HG02870 (cell line): ENCODE results near the gene WDFY2.

Source experiments
- ATAC-seq: cut with Tn5 transposase; IDR thresholded peaks from one replicate; pipeline ENCODE4 v1.9.1; 2021; ENCODE audit warnings: mild to moderate bottlenecking, moderate library complexity; ENCODE audit not compliant: unreplicated experiment

Gene WDFY2

GRCh38 chr13:51763486-51763885, 179.2 kb downstream of the WDFY2 start:
- ATAC-seq, result no peak

DNA sequence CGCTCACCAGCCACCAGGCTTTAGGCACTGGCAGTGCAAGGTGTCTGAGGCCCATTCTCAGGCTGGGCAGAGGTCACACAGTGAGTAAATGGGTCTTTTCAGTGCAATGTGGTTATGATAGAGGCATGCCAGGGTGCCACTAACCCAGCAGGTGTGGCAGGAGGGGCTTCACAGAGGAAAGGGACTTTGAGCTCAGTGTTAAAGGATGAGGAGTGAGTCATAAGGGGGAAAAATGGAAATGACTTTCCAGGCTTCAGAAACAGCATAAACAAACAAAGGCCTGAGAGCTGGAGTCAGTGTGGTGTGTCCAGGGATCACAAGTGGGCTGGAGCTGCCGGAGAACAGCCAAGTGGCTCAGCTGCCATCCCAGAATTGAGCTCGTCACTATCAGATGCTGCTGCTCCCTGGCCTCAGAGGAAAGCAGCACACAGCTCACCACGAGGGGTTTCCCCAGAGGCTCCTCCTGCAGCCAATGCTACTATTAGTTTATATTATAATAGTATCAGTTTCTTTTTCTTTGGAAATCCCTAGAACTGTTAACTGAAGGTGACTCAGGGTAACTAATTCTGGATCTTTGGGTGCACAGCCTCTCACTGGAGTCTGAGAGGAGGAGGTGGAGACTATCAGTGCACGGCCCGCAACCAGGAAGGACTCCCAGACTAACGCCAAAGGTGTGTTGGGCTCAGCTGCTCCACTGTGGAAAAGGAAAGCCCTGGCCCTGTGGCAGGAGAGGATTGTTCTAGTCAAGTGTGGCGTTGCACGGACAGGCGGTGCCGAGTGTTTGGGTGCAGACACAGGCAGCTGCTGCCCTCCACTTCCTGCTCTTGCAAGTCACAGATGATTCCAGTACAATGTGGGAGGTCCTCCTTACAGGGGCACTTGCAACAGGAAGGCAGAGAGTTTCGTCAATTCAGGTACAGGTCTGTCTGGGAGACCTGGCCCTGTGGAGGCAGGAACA, 180.2 kb downstream of the WDFY2 start:
- ATAC-seq, result peak; percentile 86

DNA sequence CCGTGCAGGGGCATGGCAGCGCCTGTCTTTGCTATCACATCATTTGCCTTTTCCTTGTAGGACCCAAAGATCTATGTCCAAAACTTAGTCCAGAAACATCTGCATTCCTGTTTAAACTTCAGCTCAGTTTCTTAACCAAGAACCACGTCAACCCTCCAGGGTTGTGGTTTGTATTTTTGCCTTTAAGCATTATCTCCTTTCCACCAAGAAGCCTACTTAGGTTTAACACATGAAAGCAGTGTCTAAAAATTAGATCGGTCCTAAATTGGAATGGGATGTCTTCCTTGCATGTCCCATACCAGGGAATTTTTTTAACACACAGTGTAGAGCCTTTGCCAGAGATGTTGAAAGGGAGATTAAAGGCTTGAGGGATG, 180.9 kb downstream of the WDFY2 start:
- ATAC-seq, result no peak

DNA sequence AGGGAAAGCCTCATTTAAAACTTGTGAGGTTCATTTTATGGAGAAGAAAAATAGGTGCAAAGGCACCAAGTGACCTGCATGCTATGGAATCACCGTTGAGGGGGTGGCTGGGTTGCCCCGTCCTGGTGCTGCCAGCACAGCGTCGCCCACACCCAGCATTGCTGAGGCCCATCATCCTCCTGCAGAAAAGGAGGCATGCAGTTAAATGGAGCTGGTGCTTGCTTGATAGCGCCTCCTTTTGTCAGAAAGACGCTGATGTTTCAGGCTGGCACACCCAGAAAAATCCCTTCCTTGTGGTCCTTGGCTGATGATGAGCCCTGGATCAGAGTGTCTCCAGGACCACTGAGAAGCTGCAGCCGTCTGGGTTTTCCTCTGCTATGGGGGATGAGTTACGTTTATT, 182.8 kb downstream of the WDFY2 start:
- ATAC-seq, result no peak

DNA sequence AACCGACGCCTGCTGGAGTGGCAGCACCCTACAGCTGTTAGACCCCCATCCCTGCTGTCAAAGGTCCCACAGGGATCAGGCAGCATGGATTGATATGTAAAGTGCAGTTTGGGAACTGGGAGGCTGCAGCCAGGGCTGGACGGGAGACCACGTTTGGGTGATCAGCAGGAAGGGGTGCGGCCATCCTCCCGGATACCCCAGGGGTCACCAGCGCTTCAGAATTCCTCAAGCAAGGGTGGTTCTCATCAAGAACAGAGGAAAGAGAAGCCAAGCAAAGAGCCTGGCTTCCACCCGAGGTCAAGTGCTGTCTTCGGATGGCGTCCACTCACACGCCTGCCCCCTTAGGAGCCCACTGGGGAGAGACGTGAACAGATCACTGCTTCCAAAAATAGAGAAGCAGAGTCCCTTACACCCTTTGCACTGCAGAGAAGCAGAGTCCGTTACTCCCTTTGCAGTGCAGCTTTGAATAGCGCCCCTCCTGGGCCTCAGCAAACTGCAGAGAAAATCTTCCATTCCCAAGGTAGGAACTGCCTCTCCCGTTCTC, 184.2 kb downstream of the WDFY2 start:
- ATAC-seq, result no peak

GRCh38 chr13:51768976-51769375, 184.7 kb downstream of the WDFY2 start:
- no peak for ATAC-seq

DNA sequence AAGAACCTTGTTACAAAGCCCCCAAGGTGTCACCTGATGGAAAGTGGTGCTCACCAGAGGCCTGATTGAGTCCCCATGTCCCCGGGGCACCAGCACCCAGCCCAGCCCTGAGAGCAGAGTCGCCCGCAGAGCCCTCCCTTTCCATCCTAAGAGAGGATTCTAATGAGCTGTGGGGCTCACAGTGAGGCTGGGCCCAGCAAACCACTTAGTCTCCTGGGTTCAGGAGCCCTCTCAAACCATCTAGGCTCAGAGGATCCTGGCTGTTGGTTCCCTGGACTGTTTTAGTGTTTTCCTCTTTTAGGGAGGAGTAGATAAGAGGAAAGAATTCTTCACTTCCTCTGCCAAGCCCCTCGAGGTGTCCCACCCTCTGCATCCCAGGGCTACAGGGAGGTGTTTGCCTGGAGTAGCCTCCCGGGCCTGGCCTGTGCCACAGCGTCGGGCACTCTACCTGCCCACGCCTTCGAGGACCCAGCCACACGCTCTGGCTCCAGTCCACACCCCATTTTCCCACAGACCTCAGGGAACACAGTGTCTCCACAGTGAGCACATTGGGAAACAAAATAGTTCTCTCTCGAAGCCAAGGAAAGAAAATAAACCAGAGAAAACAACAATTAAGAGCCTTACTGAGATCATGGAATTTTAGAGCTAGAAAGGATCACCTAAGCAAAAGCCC, 185.3 kb downstream of the WDFY2 start:
- ATAC-seq, result no peak

DNA sequence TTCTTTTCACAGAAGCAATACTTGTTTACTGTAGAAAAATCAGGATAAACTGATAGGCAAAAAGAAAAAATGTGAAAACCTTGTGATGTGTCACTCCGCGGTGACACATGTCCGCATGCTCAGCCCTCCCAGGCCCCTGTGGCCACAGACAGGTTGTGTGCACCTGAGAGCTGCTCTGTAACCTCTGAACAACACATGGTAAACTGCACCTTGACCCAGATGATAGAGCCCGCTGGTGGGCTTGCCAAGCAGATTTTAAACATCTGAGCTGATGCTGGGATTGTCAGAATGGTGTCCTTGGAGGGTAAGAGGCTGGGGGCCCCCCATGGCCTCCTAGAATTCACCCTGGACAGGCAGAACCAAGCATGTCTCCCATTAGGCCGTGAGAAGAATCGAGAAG, 185.9 kb downstream of the WDFY2 start:
- ATAC-seq, result no peak

GRCh38 chr13:51770681-51771417, 186.6 kb downstream of the WDFY2 start:
- ATAC-seq, result peak; percentile 98

DNA sequence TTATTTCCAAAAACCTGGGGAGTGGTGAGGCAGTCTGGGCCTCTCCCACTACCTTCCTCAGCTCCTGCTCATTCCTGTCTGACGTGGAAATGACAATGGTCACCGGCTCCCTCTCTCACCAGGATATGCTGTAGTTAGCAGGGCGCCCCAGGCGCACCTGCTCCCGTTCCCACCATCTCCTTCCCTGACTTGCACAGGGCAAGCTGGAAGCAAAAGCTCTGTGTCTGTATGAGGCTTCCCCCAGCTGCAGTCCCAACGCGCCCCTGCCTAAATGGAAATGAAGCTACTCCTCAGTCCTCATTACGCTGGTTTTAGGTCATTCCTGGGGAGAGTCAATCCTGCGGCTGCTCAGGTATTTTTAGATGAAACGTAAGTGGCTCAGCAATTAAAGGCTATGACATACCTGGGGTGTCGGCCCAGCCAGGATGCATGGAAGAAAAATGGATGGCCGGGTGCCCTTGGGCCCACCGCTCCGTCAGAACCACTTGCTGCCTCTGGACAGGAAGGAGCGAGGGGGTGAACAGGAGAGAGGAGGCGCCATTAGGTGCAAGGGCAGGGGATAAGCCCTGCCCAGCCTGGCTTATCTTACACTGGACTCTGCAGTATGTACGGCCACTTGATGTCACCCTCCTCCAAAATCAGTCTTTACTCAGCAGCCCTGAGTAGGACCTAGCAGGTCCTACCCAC, 187.3 kb downstream of the WDFY2 start:
- ATAC-seq, result no peak

GRCh38 chr13:51772105-51772455, 187.8 kb downstream of the WDFY2 start:
- ATAC-seq, result no peak

- ATAC-seq, result no peak
Measured at GRCh38 chr13:51772781-51773180, 188.5 kb downstream of the WDFY2 start.

GRCh38 chr13:51773515-51773914, 189.3 kb downstream of the WDFY2 start:
- ATAC-seq, result no peak

DNA sequence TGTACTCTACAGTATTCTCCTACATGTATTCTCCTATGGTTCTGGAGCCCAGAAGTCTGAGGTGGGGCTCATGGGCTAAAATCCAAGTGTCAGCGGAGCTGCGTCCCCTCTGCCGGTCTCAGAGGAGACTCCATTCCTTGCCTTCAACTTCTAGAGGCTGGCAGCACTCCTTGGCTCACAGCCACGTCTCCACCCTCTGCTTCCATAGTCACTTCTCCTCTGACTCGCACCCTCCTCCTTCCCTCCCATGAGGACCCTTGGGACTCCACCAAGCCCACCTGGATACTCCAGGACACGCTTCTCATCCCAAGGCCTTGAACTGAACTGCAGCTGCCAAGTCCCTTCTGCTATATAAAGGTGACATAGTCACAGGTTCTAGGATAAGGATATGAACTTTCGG, 191.9 kb downstream of the WDFY2 start:
- ATAC-seq, result no peak

DNA sequence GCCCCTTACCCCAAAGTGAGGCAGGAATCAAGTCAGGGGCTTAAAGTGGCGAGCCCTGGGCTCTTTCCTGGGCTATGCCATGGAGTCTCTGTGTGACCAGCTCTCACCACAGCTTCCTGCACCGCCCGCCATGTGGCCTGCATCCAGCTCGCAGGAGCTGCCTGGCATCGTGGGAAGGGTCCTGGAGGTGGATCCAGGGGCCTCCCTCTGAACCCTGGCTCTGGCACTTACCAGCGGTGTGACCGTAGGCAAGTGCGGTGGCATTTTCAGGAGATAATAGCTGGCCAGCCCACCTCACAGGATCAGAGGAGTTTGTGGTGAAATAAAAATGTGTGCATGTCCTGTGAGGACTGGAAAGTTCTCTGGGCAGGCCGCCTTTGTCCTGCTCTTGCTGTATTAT, 193.7 kb downstream of the WDFY2 start:
- no peak for ATAC-seq

DNA sequence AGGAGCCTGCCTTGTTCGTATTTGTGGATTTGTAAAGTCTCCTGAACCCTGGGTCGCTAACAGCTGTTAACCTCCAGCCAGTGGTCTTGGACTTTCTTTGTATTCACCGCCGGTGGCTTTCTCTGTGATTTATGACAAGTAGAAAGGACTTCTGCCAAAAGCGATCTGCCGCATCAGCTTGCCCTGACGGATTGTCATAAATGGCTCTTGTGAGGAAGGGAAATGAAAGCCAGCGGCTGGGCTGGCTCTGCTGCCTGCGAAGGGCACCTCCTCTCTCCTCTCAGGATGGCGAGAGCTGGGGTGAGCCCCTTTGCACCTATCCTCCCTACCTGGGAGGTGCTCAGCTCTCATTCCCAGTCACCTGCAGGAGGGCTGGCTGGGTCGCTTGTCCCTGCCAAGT, 194.1 kb downstream of the WDFY2 start:
- ATAC-seq, result no peak

GRCh38 chr13:51780099-51780498, 195.8 kb downstream of the WDFY2 start:
- ATAC-seq, result no peak

GRCh38 chr13:51781246-51782022, 197.2 kb downstream of the WDFY2 start:
- peak; percentile 63 for ATAC-seq

DNA sequence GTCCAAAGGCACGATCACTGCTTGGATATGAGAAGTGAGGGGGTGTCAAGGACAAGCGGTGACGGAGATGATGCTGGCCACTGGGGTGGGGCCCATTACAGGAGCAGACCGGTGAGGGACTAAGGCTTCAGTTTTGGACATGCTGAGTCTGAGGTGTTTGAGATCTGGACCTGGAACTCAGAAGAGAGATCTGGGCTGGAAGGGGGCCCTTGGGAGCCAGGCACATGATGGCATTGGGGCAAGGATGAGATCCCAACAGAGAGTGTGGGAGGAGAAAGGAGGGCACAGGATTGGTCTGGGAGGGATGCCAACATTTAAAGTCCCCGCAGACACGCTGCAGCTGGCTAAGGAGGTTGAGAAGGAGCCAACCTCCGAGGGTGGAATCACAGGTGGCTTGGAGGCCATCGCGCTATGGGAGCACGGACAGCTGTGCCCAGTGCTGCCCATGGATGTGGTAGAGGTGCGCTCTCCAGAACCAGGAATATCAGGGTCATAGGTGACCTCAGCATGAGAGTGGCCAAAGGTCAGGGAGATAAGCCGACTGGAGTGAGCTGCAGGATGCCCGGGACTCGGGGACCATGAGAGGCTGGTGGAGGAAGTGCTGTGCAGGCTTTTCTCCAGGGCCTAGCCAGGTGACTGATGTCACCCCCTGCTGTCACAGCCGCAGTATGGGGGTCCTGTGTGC, 197.9 kb downstream of the WDFY2 start:
- no peak for ATAC-seq
